Measurements from ENCODE around the gene GJD3.

Gene GJD3

DNA sequence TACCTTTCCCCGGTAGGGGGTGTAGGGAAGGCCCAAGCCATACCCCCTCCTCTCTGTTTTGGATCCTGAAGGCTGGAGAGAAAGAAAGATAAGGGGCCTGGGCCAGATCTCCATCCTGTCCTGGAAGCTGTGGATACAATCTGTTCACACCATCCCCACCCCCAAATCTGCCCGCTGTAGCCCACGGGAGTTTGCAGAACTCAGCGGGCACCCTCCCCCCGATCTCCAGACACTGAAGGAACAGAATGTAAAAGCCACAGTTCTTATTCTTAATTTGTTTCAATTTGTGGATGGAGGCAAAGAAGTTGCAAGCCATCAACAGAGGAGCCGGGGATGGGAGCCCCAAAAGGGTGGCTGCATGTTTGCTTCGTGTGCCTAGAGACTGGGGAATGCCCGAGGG, 27.2 kb downstream of the GJD3 start:
- Histone ChIP-seq H3K4me3 (ENCODE audit: low read length) (no peak overlapping the region), H3K9ac (ENCODE audit: low read length) (no peak overlapping the region), H3K27ac (ENCODE audit: low read length) (no peak overlapping the region), H4K20me1 (ENCODE audit: insufficient read depth, low read length) (peaks cover 42% of the 10 kb centered on the region), H2AFZ (ENCODE audit: low read length) (no peak overlapping the region), H3K9me2 (replicated peaks; ENCODE audit: insufficient read depth, low read length) (no peaks in the 10 kb centered on the region), H3K4me1 (ENCODE audit: low read length) (no peaks in the 10 kb centered on the region), H3K36me3 (replicated peaks; ENCODE audit: insufficient read depth, low read length) (no peaks in the 10 kb centered on the region), H3K4me2 (ENCODE audit: low read depth, low read length) (no peak overlapping the region), H3K79me2 (ENCODE audit: low read length) (peaks cover 98% of the 10 kb centered on the region), H3K27me3 (replicated peaks; ENCODE audit: insufficient read depth, low read length) (no peaks in the 10 kb centered on the region), H3K9me3 (replicated peaks; ENCODE audit: insufficient read depth, low read length) (no peaks in the 10 kb centered on the region), H3F3A (ENCODE audit: insufficient read depth, low read length) (no peaks in the 10 kb centered on the region)
- DNase-seq: no peak
- TF ChIP-seq, protein P1, sequence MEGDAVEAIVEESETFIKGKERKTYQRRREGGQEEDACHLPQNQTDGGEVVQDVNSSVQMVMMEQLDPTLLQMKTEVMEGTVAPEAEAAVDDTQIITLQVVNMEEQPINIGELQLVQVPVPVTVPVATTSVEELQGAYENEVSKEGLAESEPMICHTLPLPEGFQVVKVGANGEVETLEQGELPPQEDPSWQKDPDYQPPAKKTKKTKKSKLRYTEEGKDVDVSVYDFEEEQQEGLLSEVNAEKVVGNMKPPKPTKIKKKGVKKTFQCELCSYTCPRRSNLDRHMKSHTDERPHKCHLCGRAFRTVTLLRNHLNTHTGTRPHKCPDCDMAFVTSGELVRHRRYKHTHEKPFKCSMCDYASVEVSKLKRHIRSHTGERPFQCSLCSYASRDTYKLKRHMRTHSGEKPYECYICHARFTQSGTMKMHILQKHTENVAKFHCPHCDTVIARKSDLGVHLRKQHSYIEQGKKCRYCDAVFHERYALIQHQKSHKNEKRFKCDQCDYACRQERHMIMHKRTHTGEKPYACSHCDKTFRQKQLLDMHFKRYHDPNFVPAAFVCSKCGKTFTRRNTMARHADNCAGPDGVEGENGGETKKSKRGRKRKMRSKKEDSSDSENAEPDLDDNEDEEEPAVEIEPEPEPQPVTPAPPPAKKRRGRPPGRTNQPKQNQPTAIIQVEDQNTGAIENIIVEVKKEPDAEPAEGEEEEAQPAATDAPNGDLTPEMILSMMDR (IDR thresholded peaks at IDR 0.05; ENCODE audit: low read length): no peak
- no peak for TF ChIP-seq EZH2 (optimal IDR thresholded peaks at IDR 0.05; ENCODE audit: low read depth, low read length)
- TF ChIP-seq EZH2phosphoT487 (IDR thresholded peaks at IDR 0.05; ENCODE audit: low read length): no peak

DNA sequence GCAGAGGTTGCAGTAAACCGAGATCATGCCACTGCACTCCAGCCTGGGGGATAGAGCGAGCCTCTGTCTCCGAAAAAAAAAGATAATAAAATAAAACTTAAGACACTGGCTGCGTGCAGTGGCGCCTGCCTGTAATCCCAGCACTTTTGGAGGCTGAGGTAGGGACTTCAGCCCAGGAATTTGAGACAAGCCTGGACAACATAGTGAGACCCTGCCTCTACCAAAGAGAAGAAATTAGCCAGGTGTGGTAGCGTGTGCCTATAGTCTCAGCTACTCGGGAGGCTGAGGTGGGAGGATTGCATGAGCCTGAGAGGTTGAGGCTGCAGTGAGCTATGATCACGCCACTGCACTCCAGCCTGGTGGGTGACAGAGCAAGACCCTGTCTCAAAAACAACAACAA, 28.9 kb downstream of the GJD3 start:
- DNase-seq: no peak
- no peak overlapping the region for H3K9ac ChIP-seq (ENCODE audit: low read length)
- H3K9me3 ChIP-seq (replicated peaks; ENCODE audit: insufficient read depth, low read length): no peaks in the 10 kb centered on the region
- no peak overlapping the region for H3K4me3 ChIP-seq (ENCODE audit: low read length)
- no peak overlapping the region for H2AFZ ChIP-seq (ENCODE audit: low read length)
- H3K27ac ChIP-seq (ENCODE audit: low read length): no peak overlapping the region
- H3K79me2 ChIP-seq (ENCODE audit: low read length): peaks cover 100% of the 10 kb centered on the region
- H3K9me2 ChIP-seq (replicated peaks; ENCODE audit: insufficient read depth, low read length): no peaks in the 10 kb centered on the region
- no peaks in the 10 kb centered on the region for H3K27me3 ChIP-seq (replicated peaks; ENCODE audit: insufficient read depth, low read length)
- peaks cover 53% of the 10 kb centered on the region for H4K20me1 ChIP-seq (ENCODE audit: insufficient read depth, low read length)
- no peak overlapping the region for H3K4me2 ChIP-seq (ENCODE audit: low read depth, low read length)
- peaks cover 6% of the 10 kb centered on the region for H3K36me3 ChIP-seq (replicated peaks; ENCODE audit: insufficient read depth, low read length)
- no peaks in the 10 kb centered on the region for H3F3A ChIP-seq (ENCODE audit: insufficient read depth, low read length)
- no peaks in the 10 kb centered on the region for H3K4me1 ChIP-seq (ENCODE audit: low read length)
- TF ChIP-seq EZH2 (optimal IDR thresholded peaks at IDR 0.05; ENCODE audit: low read depth, low read length) (no peak), EZH2phosphoT487 (IDR thresholded peaks at IDR 0.05; ENCODE audit: low read length) (no peak)
- TF ChIP-seq, protein P1 (IDR thresholded peaks at IDR 0.05; ENCODE audit: low read length): no peak

DNA sequence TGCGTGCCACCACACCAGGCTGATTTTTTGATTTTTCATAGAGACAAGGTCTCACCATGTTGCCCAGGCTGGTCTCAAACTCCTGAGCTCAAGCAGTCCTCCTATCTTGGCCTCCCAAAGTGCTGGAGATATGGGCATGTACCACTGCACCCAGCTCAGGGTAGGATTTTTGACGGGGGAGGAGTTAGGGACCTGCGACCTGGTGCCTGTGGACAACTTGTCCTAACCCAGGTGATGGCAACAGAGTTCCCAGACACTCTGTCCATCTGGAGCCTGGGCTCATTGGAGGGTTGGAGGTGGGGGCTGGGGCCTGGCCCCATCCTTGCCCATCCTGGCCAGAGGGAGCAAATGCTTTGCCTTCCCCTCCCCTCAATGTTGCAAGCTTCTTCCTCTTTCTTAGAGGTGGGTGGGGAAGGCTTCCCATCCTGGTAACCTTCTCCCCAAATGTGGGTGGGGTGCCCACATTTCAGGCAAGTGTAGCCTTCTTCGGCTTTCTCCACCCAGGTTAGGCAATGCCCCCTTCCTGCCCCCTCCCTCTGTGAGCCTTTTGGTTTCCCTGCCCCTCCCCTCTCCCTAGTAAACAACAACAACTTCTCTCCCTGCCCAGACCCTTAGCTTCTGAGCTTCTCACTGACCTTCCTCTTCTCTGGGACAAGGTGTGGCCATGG, 30.6 kb downstream of the GJD3 start:
- Histone ChIP-seq H3K9me2 (replicated peaks; ENCODE audit: insufficient read depth, low read length) (no peaks in the 10 kb centered on the region), H3K4me2 (ENCODE audit: low read depth, low read length) (no peak overlapping the region), H3K4me1 (ENCODE audit: low read length) (no peaks in the 10 kb centered on the region; the same call in 1 of the 2 replicates), H3K27me3 (replicated peaks; ENCODE audit: insufficient read depth, low read length) (no peaks in the 10 kb centered on the region), H3F3A (ENCODE audit: insufficient read depth, low read length) (no peaks in the 10 kb centered on the region), H2AFZ (ENCODE audit: low read length) (no peak overlapping the region), H3K9ac (ENCODE audit: low read length) (no peak overlapping the region), H3K27ac (ENCODE audit: low read length) (no peak overlapping the region), H3K36me3 (replicated peaks; ENCODE audit: insufficient read depth, low read length) (peaks cover 6% of the 10 kb centered on the region), H3K79me2 (ENCODE audit: low read length) (peaks cover 100% of the 10 kb centered on the region), H3K9me3 (replicated peaks; ENCODE audit: insufficient read depth, low read length) (no peaks in the 10 kb centered on the region), H3K4me3 (ENCODE audit: low read length) (no peak overlapping the region), H4K20me1 (ENCODE audit: insufficient read depth, low read length) (peaks cover 55% of the 10 kb centered on the region)
- TF ChIP-seq, protein P1 (IDR thresholded peaks at IDR 0.05; ENCODE audit: low read length): no peak
- TF ChIP-seq EZH2 (optimal IDR thresholded peaks at IDR 0.05; ENCODE audit: low read depth, low read length) (no peak), EZH2phosphoT487 (IDR thresholded peaks at IDR 0.05; ENCODE audit: low read length) (no peak)
- DNase-seq: no peak

Measured in MM.1S (cell line).